ENCODE data around the gene CLBA1. TPM values are rescaled to one million over a fixed set of nuclear protein-coding genes. Genes with fewer than 3 reads are reported as not detected.
A peak's percentile ranks its signal among the peaks of the same experiment; 100 is the strongest.

Gene CLBA1
- total RNA-seq, 1 experiment from 2014 or later: 14.8 TPM

DNA sequence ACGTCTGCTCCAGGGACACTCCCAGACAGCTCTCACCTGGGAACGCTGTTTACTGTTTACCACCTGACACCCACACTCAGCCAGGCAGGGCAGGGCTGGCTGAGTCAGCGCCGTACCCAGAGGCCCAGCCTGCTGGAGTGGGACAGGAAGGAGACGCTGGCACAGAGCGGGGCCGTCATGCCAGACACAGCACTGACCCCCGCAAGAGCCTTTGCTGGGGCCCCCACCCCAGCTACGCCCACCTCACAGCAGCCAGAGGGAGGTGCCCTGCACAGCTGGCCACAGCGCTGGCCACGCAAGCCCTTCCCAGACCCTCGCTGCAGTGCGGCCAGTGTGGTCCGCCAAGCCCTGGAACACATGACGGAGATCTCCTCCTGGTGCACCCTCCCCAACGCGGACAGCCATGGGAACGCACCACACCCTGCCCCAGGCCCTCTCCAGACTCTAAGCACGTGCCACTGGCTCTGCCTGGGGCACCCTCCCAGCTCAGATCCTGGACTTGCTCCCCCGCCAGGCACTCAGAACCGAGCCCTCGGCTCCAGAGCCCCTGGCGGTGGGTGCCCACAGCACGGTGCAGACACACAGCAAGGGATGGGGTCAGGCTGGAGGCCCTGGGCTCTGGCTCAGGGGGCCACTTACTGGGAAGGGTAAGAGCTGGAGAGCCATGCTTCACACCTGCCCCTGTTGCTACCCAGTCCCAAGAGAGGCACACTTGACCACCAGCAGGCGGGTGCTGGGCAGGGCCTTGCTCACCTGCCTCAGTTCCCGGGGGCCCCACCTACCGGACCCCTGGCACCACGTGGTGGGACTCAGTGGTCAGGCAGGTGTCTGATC is 13.1 kb upstream of the CLBA1 start:
- Histone ChIP-seq H3K36me3 (ENCODE audit: control insufficient read depth in 1 of 2, insufficient read depth in 2 of 2, low read length in 2 of 2) (no peaks in the 10 kb centered on the region), H3K27ac (ENCODE audit: low read depth, low read length) (peak overlapping the region; percentile 98), H3K79me2 (ENCODE audit: insufficient read depth, low read length) (0 out of 2 replicates have a peak, but pooled peaks cover under 1% of the 10 kb centered on the region), H3K9ac (ENCODE audit: low read length) (peak overlapping the region; percentile 80), H3K9me3 (ENCODE audit: control insufficient read depth in 1 of 2, insufficient read depth in 1 of 2, low read depth in 1 of 2, low read length in 2 of 2) (no peaks in the 10 kb centered on the region), H2AFZ (ENCODE audit: low read depth, low read length, poor library complexity, severe bottlenecking) (no peak overlapping the region), H3K4me1 (ENCODE audit: control insufficient read depth in 1 of 2, insufficient read depth in 2 of 2, low read length in 2 of 2) (peaks cover 81 to 100% of the 10 kb centered on the region in 2 experiments), H3K27me3 (ENCODE audit: insufficient read depth, low read length) (no peaks in the 10 kb centered on the region), H3K4me3 (replicated peaks in 1 of 2; ENCODE audit: low read depth in 1 of 2, low read length in 2 of 2) (peak overlapping the region; percentile 31 to 41), H4K20me1 (ENCODE audit: insufficient read depth) (no peaks in the 10 kb centered on the region), H3K4me2 (ENCODE audit: low read length) (peak overlapping the region; percentile 90), H3K9me2 (ENCODE audit: insufficient read depth) (no peaks in the 10 kb centered on the region)
- DNase-seq (ENCODE audit: low read depth, low spot score): peak; percentile 86
- intact Hi-C loops (cut with micrococcal nuclease): loop anchor here (2.0 to 10.0 kb wide), 4 partner anchors 48 to 192 kb away; partner anchors contain the start of genes CDCA4 and JAG2
- peak; percentile 56 for ATAC-seq
- BruUV-seq (replicated peaks): no TSS peak
- ChIA-PET RAD21 (ENCODE audit: low non-redundant PET in 1 of 2, low total read pairs in 2 of 2, uncharacterized antibody in 2 of 2, unreplicated experiment in 2 of 2) (interaction anchor here in 1 of 2 experiments (0.6 to 0.7 kb wide), 2 partner anchors 40 to 76 kb away, joined by 3 read pairs; no protein-coding TSS in a partner anchor), POLR2A (interaction anchor here (0.6 to 2.5 kb wide), 11 partner anchors 9 to 220 kb away, joined by 3 to 10 read pairs (median 5); partner anchors contain the start of genes CDCA4, CLBA1 and SIVA1), CTCF (interaction anchor here (0.6 to 5.3 kb wide), 11 partner anchors 13 to 508 kb away, joined by 3 to 56 read pairs (median 4); partner anchors contain the start of genes BRF1, CDCA4 and CLBA1)
- TF ChIP-seq RAD21 (IDR thresholded peaks at IDR 0.05; ENCODE audit: low read depth) (no peak), JUND (IDR thresholded peaks at IDR 0.05) (no peak), POLR2AphosphoS5 (IDR thresholded peaks at IDR 0.05; ENCODE audit: low read depth, low read length) (peak; percentile 77), FOSL1 (IDR thresholded peaks at IDR 0.05; ENCODE audit: low read depth) (no peak), TCF7L2 (IDR thresholded peaks at IDR 0.05; ENCODE audit: borderline replicate concordance, extremely low read depth, insufficient read depth, insufficient read length) (peak; percentile 16), SIN3A (IDR thresholded peaks at IDR 0.05; ENCODE audit: low read depth) (no peak), ZNF274 (IDR thresholded peaks at IDR 0.05; ENCODE audit: low read depth, low read length) (no peak), POLR2A (IDR thresholded peaks at IDR 0.05; ENCODE audit: borderline replicate concordance, extremely low read depth, insufficient read depth, insufficient read length) (no peak), CEBPB (IDR thresholded peaks at IDR 0.05; ENCODE audit: low read depth) (no peak), EZH2phosphoT487 (IDR thresholded peaks at IDR 0.05; ENCODE audit: borderline replicate concordance) (no peak), EZH2 (IDR thresholded peaks at IDR 0.05) (no peak), EGR1 (IDR thresholded peaks at IDR 0.05; ENCODE audit: low read depth) (no peak), SP1 (IDR thresholded peaks at IDR 0.05; ENCODE audit: low read depth) (no peak)
- TF ChIP-seq, protein P1, sequence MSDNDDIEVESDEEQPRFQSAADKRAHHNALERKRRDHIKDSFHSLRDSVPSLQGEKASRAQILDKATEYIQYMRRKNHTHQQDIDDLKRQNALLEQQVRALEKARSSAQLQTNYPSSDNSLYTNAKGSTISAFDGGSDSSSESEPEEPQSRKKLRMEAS (IDR thresholded peaks at IDR 0.05): no peak
- TF ChIP-seq, protein P2, sequence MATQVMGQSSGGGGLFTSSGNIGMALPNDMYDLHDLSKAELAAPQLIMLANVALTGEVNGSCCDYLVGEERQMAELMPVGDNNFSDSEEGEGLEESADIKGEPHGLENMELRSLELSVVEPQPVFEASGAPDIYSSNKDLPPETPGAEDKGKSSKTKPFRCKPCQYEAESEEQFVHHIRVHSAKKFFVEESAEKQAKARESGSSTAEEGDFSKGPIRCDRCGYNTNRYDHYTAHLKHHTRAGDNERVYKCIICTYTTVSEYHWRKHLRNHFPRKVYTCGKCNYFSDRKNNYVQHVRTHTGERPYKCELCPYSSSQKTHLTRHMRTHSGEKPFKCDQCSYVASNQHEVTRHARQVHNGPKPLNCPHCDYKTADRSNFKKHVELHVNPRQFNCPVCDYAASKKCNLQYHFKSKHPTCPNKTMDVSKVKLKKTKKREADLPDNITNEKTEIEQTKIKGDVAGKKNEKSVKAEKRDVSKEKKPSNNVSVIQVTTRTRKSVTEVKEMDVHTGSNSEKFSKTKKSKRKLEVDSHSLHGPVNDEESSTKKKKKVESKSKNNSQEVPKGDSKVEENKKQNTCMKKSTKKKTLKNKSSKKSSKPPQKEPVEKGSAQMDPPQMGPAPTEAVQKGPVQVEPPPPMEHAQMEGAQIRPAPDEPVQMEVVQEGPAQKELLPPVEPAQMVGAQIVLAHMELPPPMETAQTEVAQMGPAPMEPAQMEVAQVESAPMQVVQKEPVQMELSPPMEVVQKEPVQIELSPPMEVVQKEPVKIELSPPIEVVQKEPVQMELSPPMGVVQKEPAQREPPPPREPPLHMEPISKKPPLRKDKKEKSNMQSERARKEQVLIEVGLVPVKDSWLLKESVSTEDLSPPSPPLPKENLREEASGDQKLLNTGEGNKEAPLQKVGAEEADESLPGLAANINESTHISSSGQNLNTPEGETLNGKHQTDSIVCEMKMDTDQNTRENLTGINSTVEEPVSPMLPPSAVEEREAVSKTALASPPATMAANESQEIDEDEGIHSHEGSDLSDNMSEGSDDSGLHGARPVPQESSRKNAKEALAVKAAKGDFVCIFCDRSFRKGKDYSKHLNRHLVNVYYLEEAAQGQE (IDR thresholded peaks at IDR 0.05; ENCODE audit: low read depth): no peak
- TF ChIP-seq, protein P3, sequence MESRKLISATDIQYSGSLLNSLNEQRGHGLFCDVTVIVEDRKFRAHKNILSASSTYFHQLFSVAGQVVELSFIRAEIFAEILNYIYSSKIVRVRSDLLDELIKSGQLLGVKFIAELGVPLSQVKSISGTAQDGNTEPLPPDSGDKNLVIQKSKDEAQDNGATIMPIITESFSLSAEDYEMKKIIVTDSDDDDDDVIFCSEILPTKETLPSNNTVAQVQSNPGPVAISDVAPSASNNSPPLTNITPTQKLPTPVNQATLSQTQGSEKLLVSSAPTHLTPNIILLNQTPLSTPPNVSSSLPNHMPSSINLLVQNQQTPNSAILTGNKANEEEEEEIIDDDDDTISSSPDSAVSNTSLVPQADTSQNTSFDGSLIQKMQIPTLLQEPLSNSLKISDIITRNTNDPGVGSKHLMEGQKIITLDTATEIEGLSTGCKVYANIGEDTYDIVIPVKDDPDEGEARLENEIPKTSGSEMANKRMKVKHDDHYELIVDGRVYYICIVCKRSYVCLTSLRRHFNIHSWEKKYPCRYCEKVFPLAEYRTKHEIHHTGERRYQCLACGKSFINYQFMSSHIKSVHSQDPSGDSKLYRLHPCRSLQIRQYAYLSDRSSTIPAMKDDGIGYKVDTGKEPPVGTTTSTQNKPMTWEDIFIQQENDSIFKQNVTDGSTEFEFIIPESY (IDR thresholded peaks at IDR 0.05; ENCODE audit: extremely low read depth, insufficient replicate concordance, low read length): no peak
- TF ChIP-seq, protein P4, sequence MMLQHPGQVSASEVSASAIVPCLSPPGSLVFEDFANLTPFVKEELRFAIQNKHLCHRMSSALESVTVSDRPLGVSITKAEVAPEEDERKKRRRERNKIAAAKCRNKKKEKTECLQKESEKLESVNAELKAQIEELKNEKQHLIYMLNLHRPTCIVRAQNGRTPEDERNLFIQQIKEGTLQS (IDR thresholded peaks at IDR 0.05): no peak
- TF ChIP-seq, protein P5, sequence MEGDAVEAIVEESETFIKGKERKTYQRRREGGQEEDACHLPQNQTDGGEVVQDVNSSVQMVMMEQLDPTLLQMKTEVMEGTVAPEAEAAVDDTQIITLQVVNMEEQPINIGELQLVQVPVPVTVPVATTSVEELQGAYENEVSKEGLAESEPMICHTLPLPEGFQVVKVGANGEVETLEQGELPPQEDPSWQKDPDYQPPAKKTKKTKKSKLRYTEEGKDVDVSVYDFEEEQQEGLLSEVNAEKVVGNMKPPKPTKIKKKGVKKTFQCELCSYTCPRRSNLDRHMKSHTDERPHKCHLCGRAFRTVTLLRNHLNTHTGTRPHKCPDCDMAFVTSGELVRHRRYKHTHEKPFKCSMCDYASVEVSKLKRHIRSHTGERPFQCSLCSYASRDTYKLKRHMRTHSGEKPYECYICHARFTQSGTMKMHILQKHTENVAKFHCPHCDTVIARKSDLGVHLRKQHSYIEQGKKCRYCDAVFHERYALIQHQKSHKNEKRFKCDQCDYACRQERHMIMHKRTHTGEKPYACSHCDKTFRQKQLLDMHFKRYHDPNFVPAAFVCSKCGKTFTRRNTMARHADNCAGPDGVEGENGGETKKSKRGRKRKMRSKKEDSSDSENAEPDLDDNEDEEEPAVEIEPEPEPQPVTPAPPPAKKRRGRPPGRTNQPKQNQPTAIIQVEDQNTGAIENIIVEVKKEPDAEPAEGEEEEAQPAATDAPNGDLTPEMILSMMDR (IDR thresholded peaks at IDR 0.05 in 2 of 3, conservative IDR thresholded peaks at IDR 0.05 in 1 of 3; ENCODE audit: borderline replicate concordance in 1 of 3, insufficient read depth in 1 of 3, low read depth in 2 of 3, low read length in 2 of 3): peak in 2 of 3 experiments; percentile 26 to 38; a peak in 3 of 6 replicates

All from HCT116 (cell line).